Thoracic aorta (tissue), 2 donors: Measurements from ENCODE around the gene MID1IP1. TPM values are rescaled to one million over a fixed set of nuclear protein-coding genes. Genes with fewer than 3 reads are reported as not detected.

Experiments used
- ATAC-seq: fragments of 150-250 bp; one replicate; pipeline ENCODE4 v1.8.0; 2017; ENCODE audit warnings: low read depth; ENCODE audit not compliant: insufficient number of reproducible peaks, low FRiP score
- DNase-seq: peaks from one replicate; pipeline ENCODE4 v3.0.0-alpha.2; 2020; ENCODE audit warnings: low spot score
- H3K27ac ChIP-seq, 2 donors: fragments of 200-600 bp; sonication (generic); 1 replicate in 1 of 2; 2 replicates in 1 of 2; pipeline ENCODE4 v1.5.1; 2016; ENCODE audit warnings: mild to moderate bottlenecking in 2 of 2, moderate library complexity in 2 of 2
- H3K27me3 ChIP-seq: fragments of 200-600 bp; sonication (generic); replicated peaks from 2 replicates; pipeline ENCODE4 v1.6.0; 2016; ENCODE audit warnings: mild to moderate bottlenecking; ENCODE audit not compliant: insufficient read depth
- H3K36me3 ChIP-seq: fragments of 200-600 bp; sonication (generic); one replicate; pipeline ENCODE4 v1.5.1; 2016
- H3K4me1 ChIP-seq, 2 donors: fragments of 200-600 bp; sonication (generic); 1 replicate in 1 of 2; 2 replicates in 1 of 2; pipeline versions ENCODE4 v1.5.1 to v1.6.0; 2016; ENCODE audit warnings: low read depth in 2 of 2, mild to moderate bottlenecking in 1 of 2; ENCODE audit not compliant: control insufficient read depth in 1 of 2
- H3K4me3 ChIP-seq: fragments of 200-600 bp; sonication (generic); 2 replicates; pipeline ENCODE4 v1.5.1; 2016; ENCODE audit warnings: mild to moderate bottlenecking
- H3K9me3 ChIP-seq: fragments of 200-600 bp; sonication (generic); 2 replicates; pipeline ENCODE4 v1.5.1; 2016
- total RNA-seq, 2 donors: library from RNA; depleted of rRNA; stranded (reverse); fragments of >200 nt; gene quantifications; one replicate each; pipeline versions ENCODE4 v1.1.0 to v1.2.3, GENCODE V29; 2016
- TF ChIP-seq, protein P1 (sequence below): fragments of 200-600 bp; sonication (generic); IDR thresholded peaks from one replicate; pipeline ENCODE4 v1.5.1; 2019; ENCODE audit warnings: antibody characterized with exemption

The MID1IP1 gene
- total RNA-seq, 2 donors from 2014 or later = 46.3 to 59.2 TPM

DNA sequence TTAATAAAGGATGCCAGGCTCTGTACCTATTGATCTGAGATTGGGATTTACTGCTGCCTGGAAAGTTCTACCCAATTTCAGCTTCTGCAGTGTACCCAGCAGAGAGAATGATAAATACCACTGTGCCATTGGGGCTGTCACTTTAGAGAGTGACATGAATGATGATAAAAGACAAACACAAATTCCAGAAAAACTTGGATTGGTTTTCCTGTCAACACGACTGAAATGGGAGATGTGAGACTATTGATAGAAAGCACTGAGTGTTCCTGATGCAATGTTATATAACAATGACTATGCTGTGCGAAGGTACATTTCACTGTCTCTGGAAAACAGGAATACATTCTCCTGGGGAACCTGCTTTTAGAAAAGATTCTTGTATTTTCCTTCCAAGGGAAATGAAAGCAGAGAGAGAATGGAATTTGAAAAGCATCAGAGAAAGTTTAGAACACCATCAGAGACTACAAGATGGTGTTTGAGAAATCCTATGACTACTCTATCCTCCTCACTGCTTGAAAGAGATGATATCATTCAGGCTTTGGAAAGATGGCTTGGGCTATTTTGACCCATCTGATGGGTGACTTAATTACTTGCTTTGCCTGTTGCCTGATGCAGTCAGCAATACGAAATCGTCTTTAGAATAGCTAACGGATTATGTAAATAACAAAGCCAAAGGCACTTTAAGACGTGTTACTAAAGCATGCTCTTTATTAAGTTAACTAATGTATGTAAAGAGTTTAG is 49.7 kb downstream of the MID1IP1 start:
- Histone ChIP-seq H3K36me3 (no peaks in the 10 kb centered on the region), H3K27ac (no peak overlapping the region), H3K9me3 (no peaks in the 10 kb centered on the region), H3K4me1 (no peaks in the 10 kb centered on the region), H3K4me3 (no peak overlapping the region), H3K27me3 (no peaks in the 10 kb centered on the region)
- TF ChIP-seq, protein P1, sequence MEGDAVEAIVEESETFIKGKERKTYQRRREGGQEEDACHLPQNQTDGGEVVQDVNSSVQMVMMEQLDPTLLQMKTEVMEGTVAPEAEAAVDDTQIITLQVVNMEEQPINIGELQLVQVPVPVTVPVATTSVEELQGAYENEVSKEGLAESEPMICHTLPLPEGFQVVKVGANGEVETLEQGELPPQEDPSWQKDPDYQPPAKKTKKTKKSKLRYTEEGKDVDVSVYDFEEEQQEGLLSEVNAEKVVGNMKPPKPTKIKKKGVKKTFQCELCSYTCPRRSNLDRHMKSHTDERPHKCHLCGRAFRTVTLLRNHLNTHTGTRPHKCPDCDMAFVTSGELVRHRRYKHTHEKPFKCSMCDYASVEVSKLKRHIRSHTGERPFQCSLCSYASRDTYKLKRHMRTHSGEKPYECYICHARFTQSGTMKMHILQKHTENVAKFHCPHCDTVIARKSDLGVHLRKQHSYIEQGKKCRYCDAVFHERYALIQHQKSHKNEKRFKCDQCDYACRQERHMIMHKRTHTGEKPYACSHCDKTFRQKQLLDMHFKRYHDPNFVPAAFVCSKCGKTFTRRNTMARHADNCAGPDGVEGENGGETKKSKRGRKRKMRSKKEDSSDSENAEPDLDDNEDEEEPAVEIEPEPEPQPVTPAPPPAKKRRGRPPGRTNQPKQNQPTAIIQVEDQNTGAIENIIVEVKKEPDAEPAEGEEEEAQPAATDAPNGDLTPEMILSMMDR = no peak
- DNase-seq (no peak), ATAC-seq (no peak)

DNA sequence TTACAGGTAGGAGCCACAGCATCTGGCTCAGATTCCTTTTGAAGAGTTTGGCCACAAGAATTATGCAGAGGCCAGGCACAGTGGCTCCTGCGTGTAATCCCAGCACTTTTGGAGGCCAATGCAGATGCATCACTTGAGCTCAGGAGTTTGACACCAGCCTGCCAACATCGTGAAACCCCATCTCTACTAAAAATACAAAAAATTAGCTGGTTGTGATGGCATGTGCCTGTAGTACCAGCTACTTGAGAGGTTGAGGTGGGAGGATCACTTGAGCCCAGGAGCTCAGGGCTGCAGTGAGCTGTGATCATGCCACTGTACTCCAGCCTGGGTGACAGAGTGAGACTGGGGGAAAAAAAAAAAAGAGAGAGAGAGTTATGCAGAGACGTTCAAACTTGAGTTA is 53.0 kb downstream of the MID1IP1 start:
- H3K9me3 ChIP-seq = no peaks in the 10 kb centered on the region
- H3K36me3 ChIP-seq = no peaks in the 10 kb centered on the region
- H3K4me3 ChIP-seq = no peak overlapping the region
- no peaks in the 10 kb centered on the region for H3K4me1 ChIP-seq
- TF ChIP-seq, protein P1 = no peak
- no peak overlapping the region for H3K27ac ChIP-seq
- DNase-seq (no peak), ATAC-seq (no peak)
- no peaks in the 10 kb centered on the region for H3K27me3 ChIP-seq

Other genes starting within 250 kb of the MID1IP1 start
- 10 to 100 TPM; 17.7 to 38.4 TPM for gene TSPAN7, start 239.9 kb upstream of the MID1IP1 start, total RNA-seq